Measurements from ENCODE around the gene TMEM156. TPM values are rescaled to one million over a fixed set of nuclear protein-coding genes. Genes with fewer than 3 reads are reported as not detected.

The TMEM156 gene
- total and polyA plus RNA-seq, 10 of the 15 experiments (the other 5 are each of a cell fraction or from before 2014, with no cell fraction given) = 20.8 to 48.3 (median 32.7) TPM

DNA sequence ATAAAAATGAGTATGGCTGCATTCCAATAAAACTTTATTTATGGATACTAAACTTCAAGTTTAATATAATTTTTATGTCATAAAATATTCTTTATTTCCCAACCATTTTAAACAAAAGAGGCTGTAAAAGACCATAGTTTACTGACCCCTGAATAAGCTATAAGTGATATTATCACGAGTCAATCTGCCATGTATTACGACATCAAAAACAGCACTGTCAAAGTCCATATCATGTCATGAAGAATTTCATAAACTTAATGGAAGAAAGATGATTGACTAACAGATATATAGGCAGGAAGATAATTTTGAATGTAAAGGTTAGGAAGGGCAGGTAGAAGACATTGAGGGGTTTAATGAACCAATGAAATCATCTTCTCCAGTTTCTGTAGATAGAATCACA lies 18.2 kb downstream of the TMEM156 start:
- no peak for DNase-seq (ENCODE audit: low read depth, low spot score)
- in situ Hi-C loops (cut with MboI) = no loop called here
- RAD21 ChIA-PET (ENCODE audit: unreplicated experiment) = no interaction called here
- Histone ChIP-seq H3K4me1 (ENCODE audit: control insufficient read depth, insufficient read depth, low read length) (no peaks in the 10 kb centered on the region), H3K4me2 (ENCODE audit: control insufficient read depth, insufficient read depth) (no peak overlapping the region), H3K79me2 (ENCODE audit: control insufficient read depth, insufficient read depth, low read length) (no peaks in the 10 kb centered on the region), H3K27me3 (replicated peaks in 1 of 2; ENCODE audit: control insufficient read depth in 2 of 2, insufficient read depth in 2 of 2, low read length in 1 of 2) (no peaks in the 10 kb centered on the region), H3K27ac (ENCODE audit: control insufficient read depth, insufficient read depth) (no peak overlapping the region), H3K9ac (ENCODE audit: control insufficient read depth, insufficient read depth, low read length) (no peak overlapping the region), H4K20me1 (ENCODE audit: control insufficient read depth, insufficient read depth) (no peaks in the 10 kb centered on the region), H3K9me3 (replicated peaks; ENCODE audit: control insufficient read depth, insufficient read depth, low read length) (peaks cover 8% of the 10 kb centered on the region), H2AFZ (ENCODE audit: control insufficient read depth, low read depth, low read length) (no peak overlapping the region), H3K36me3 (ENCODE audit: control insufficient read depth in 2 of 2, insufficient read depth in 2 of 2, low read length in 1 of 2) (no peaks in the 10 kb centered on the region; a peak in 1 of 4 replicates), H3K4me3 (no peak overlapping the region)
- SMC1A ChIA-PET (ENCODE audit: uncharacterized antibody, unreplicated experiment) = no interaction called here
- no peak for ATAC-seq
- intact Hi-C loops (cut with micrococcal nuclease; ENCODE audit: unreplicated experiment) = no loop called here
- FAIRE-seq = no peak
- TF ChIP-seq, protein P1, sequence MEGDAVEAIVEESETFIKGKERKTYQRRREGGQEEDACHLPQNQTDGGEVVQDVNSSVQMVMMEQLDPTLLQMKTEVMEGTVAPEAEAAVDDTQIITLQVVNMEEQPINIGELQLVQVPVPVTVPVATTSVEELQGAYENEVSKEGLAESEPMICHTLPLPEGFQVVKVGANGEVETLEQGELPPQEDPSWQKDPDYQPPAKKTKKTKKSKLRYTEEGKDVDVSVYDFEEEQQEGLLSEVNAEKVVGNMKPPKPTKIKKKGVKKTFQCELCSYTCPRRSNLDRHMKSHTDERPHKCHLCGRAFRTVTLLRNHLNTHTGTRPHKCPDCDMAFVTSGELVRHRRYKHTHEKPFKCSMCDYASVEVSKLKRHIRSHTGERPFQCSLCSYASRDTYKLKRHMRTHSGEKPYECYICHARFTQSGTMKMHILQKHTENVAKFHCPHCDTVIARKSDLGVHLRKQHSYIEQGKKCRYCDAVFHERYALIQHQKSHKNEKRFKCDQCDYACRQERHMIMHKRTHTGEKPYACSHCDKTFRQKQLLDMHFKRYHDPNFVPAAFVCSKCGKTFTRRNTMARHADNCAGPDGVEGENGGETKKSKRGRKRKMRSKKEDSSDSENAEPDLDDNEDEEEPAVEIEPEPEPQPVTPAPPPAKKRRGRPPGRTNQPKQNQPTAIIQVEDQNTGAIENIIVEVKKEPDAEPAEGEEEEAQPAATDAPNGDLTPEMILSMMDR (IDR thresholded peaks at IDR 0.05 in 2 of 3, conservative IDR thresholded peaks at IDR 0.05 in 1 of 3; ENCODE audit: control insufficient read depth in 2 of 3, extremely low read depth in 1 of 3, insufficient read depth in 1 of 3, low read depth in 3 of 3, low read length in 3 of 3) = no peak
- no peak for TF ChIP-seq IRF4 (IDR thresholded peaks at IDR 0.05; ENCODE audit: low read depth, low read length)
- no peak for TF ChIP-seq PML (IDR thresholded peaks at IDR 0.05; ENCODE audit: low read length)
- TF ChIP-seq, protein P2, sequence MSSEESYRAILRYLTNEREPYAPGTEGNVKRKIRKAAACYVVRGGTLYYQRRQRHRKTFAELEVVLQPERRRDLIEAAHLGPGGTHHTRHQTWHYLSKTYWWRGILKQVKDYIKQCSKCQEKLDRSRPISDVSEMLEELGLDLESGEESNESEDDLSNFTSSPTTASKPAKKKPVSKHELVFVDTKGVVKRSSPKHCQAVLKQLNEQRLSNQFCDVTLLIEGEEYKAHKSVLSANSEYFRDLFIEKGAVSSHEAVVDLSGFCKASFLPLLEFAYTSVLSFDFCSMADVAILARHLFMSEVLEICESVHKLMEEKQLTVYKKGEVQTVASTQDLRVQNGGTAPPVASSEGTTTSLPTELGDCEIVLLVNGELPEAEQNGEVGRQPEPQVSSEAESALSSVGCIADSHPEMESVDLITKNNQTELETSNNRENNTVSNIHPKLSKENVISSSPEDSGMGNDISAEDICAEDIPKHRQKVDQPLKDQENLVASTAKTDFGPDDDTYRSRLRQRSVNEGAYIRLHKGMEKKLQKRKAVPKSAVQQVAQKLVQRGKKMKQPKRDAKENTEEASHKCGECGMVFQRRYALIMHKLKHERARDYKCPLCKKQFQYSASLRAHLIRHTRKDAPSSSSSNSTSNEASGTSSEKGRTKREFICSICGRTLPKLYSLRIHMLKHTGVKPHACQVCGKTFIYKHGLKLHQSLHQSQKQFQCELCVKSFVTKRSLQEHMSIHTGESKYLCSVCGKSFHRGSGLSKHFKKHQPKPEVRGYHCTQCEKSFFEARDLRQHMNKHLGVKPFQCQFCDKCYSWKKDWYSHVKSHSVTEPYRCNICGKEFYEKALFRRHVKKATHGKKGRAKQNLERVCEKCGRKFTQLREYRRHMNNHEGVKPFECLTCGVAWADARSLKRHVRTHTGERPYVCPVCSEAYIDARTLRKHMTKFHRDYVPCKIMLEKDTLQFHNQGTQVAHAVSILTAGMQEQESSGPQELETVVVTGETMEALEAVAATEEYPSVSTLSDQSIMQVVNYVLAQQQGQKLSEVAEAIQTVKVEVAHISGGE (CRISPR knock-in tag; IDR thresholded peaks at IDR 0.05) = no peak
- TF ChIP-seq, protein P3, sequence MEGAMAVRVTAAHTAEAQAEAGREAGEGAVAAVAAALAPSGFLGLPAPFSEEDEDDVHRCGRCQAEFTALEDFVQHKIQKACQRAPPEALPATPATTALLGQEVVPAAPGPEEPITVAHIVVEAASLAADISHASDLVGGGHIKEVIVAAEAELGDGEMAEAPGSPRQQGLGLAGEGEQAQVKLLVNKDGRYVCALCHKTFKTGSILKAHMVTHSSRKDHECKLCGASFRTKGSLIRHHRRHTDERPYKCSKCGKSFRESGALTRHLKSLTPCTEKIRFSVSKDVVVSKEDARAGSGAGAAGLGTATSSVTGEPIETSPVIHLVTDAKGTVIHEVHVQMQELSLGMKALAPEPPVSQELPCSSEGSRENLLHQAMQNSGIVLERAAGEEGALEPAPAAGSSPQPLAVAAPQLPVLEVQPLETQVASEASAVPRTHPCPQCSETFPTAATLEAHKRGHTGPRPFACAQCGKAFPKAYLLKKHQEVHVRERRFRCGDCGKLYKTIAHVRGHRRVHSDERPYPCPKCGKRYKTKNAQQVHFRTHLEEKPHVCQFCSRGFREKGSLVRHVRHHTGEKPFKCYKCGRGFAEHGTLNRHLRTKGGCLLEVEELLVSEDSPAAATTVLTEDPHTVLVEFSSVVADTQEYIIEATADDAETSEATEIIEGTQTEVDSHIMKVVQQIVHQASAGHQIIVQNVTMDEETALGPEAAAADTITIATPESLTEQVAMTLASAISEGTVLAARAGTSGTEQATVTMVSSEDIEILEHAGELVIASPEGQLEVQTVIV (IDR thresholded peaks at IDR 0.05; ENCODE audit: borderline replicate concordance, partially characterized antibody) = no peak
- TF ChIP-seq, protein P4, sequence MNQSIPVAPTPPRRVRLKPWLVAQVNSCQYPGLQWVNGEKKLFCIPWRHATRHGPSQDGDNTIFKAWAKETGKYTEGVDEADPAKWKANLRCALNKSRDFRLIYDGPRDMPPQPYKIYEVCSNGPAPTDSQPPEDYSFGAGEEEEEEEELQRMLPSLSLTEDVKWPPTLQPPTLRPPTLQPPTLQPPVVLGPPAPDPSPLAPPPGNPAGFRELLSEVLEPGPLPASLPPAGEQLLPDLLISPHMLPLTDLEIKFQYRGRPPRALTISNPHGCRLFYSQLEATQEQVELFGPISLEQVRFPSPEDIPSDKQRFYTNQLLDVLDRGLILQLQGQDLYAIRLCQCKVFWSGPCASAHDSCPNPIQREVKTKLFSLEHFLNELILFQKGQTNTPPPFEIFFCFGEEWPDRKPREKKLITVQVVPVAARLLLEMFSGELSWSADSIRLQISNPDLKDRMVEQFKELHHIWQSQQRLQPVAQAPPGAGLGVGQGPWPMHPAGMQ (IDR thresholded peaks at IDR 0.05; ENCODE audit: borderline replicate concordance) = no peak
- TF ChIP-seq ZNF207 (IDR thresholded peaks at IDR 0.05; ENCODE audit: borderline replicate concordance) = no peak
- TF ChIP-seq, protein P5, sequence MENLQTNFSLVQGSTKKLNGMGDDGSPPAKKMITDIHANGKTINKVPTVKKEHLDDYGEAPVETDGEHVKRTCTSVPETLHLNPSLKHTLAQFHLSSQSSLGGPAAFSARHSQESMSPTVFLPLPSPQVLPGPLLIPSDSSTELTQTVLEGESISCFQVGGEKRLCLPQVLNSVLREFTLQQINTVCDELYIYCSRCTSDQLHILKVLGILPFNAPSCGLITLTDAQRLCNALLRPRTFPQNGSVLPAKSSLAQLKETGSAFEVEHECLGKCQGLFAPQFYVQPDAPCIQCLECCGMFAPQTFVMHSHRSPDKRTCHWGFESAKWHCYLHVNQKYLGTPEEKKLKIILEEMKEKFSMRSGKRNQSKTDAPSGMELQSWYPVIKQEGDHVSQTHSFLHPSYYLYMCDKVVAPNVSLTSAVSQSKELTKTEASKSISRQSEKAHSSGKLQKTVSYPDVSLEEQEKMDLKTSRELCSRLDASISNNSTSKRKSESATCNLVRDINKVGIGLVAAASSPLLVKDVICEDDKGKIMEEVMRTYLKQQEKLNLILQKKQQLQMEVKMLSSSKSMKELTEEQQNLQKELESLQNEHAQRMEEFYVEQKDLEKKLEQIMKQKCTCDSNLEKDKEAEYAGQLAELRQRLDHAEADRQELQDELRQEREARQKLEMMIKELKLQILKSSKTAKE (IDR thresholded peaks at IDR 0.05; ENCODE audit: low read depth, poor library complexity, severe bottlenecking) = no peak
- TF ChIP-seq SREBF2 (IDR thresholded peaks at IDR 0.05; ENCODE audit: low read length) = no peak
- CTCF ChIA-PET = interaction anchor here (0.9 kb wide), 1 partner anchor 120 kb away, joined by 3 read pairs; no protein-coding TSS in a partner anchor
- 98% methylated on average over 2 of the region's 2 CpGs for WGBS (ENCODE audit: insufficient coverage, insufficient replicate concordance, low lambda C conversion rate, missing lambda C conversion rate)
- POLR2A ChIA-PET = interaction anchor here (1.0 kb wide), 1 partner anchor 25 kb away, joined by 3 read pairs; no protein-coding TSS in a partner anchor
- no TSS peak for BruUV-seq (replicated peaks)

Data from GM12878 (cell line).